Measurements from ENCODE around the gene ZNF81.
"Not testable (repeated sequence)": the region's sequence is repeated elsewhere in the genome, so short reads cannot be mapped to it uniquely, and the experiment has no call there.

ZNF81 gene

GRCh38 chrX:47936224-47936939 lies 99.7 kb downstream of the ZNF81 start:
- DNase-seq (ENCODE audit: low spot score) = no peak

DNA sequence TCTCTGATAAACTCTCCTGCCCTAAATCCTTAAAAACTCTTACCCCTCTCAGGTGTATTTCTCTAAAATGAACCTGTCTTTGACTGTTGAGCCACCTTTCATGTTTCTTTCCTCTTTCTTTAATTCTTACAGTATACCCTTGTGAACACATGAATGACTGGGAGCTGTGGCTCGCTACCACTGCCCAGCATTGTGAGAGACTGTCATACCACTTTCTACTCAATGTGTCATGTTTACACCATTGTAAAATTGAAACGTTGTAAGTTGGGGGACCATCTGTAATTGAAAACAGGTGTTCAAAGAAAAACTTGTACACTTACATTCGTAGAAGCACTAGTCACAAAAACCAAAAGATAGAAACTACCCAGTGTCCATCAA lies 100.2 kb downstream of the ZNF81 start:
- DNase-seq (ENCODE audit: low spot score) = no peak

DNA sequence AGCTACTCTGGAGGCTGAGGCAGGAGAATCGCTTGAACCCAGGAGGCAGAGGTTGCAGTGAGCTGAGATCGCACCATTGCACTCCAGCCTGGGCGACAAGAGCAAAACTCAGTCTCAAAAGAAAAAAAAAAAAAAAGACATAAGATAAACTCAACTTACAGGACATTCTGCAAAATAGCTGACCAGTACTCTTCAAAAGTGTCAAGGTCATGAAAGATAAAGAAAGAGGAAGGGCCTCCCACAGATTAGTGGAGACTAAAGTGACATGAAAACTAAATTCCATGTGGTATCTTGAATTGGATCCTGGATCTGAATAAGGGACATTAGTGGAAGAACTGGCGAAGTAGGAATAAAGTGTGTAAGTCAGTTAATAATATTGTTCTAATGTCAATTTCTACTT lies 103.7 kb downstream of the ZNF81 start:
- DNase-seq (ENCODE audit: low spot score) = no peak

GRCh38 chrX:47941423-47941822 lies 104.7 kb downstream of the ZNF81 start:
- no peak for DNase-seq (ENCODE audit: low spot score)

GRCh38 chrX:47955295-47955694 lies 118.6 kb downstream of the ZNF81 start:
- not testable (repeated sequence) for DNase-seq (ENCODE audit: low spot score)

- DNase-seq (ENCODE audit: low spot score) = no peak
Observed at GRCh38 chrX:47956016-47956415, 119.3 kb downstream of the ZNF81 start.

- DNase-seq (ENCODE audit: low spot score) = not testable (repeated sequence)
Observed at GRCh38 chrX:47958206-47958605, 121.5 kb downstream of the ZNF81 start.

DNA sequence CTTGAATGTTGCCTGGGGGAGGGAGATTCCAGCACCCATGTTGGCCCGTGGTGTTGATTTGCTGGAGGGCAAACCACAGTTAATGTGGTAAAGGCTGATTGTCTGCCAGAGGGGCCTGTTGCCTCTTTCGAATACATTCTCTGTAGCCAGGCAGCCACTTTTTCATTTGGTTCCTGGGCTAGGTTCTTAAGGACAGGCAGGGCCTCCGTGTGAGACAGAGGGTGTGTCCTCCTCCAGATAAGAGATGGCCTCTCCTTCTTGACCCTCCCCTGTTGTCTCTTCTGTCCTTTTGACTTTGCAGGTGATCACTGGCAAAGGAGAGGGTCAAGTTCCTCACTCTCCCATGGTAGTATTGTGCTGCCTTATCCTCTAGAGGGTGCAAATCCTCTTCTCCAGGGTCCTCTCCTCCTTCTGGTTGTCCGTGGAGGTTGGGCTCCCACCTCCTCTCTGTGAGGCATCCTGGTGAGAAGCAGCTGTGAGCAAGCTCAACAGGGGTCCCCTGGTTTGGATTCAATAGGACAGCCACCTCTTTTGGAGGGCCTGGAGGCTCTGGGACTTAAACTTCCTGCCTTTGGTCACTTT lies 122.2 kb downstream of the ZNF81 start:
- DNase-seq (ENCODE audit: low spot score) = peak; percentile 7

DNA sequence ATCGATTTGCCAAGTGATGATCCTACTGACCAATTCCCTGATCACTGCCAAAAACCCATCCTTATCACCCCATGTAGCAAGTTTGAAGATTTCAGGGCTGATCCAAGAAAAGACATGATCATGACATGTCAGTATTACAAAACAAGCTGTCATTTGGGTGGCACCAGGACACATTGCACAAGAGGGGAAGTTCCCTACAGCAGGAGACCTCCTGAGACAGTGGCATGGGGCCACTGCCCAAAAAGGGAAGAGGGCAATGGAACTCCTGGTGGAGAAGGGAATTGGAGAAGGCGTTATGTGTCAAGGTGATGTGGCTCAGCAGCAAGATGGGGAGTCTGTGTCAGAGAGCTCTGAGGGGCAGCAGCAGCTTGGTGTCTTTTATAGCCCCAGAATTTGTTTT lies 123.7 kb downstream of the ZNF81 start:
- no peak for DNase-seq (ENCODE audit: low spot score)

- DNase-seq (ENCODE audit: low spot score) = not testable (repeated sequence)
Observed at GRCh38 chrX:47961830-47962229, 125.1 kb downstream of the ZNF81 start.

GRCh38 chrX:47965526-47965925 lies 128.8 kb downstream of the ZNF81 start:
- not testable (repeated sequence) for DNase-seq (ENCODE audit: low spot score)
